HCT116 (cell line): ENCODE results near the gene C13orf46. TPM values are rescaled to one million over a fixed set of nuclear protein-coding genes. Genes with fewer than 3 reads are reported as not detected.

ENCODE experiments used
- ATAC-seq: fragments of 200-7000 bp; cut with Tn5 transposase; 2 replicates; pipeline ENCODE4 v1.9.1; 2020; ENCODE audit warnings: mild to moderate bottlenecking, moderate library complexity
- BruUV-seq: library from RNA; stranded (reverse); fragments of 400-500 nt; replicated peaks from 2 replicates; lab custom pipeline; 2021; lab: Mats Ljungman, UMichigan
- CTCF ChIA-PET: fragments of 300-600 bp; sonication (Branson Sonifier 250); formaldehyde crosslinking; loops from one replicate; lab custom pipeline; 2021; ENCODE audit warnings: antibody characterized with exemption; lab: Charles Lee
- POLR2A ChIA-PET: fragments of 300-600, 350-600 bp; sonication (Branson Sonifier 250); formaldehyde crosslinking; loops from one replicate; lab custom pipeline; 2021; ENCODE audit warnings: antibody characterized with exemption; lab: Charles Lee
- RAD21 ChIA-PET, 2 experiments: fragments of 300-600 bp; sonication (Branson Sonifier 250); formaldehyde crosslinking; loops; one replicate each; lab custom pipeline; 2023; ENCODE audit warnings: low total read pairs in 2 of 2; ENCODE audit not compliant: uncharacterized antibody in 2 of 2, unreplicated experiment in 2 of 2, low non-redundant PET in 1 of 2; lab: Charles Lee
- DNase-seq: peaks from one replicate; pipeline ENCODE4 v3.0.0-alpha.2; 2010; ENCODE audit warnings: low read depth, low spot score
- H2AFZ ChIP-seq: fragments of 200-600 bp; shearing (Covaris generic), sonication (generic); 2 replicates; pipeline ENCODE4 v1.6.1; 2017; ENCODE audit warnings: low read depth, mixed run types, mixed read lengths, antibody characterized with exemption, low read length; ENCODE audit not compliant: poor library complexity, severe bottlenecking
- H3K27ac ChIP-seq: 2 replicates; pipeline ENCODE4 v1.5.1; 2012; ENCODE audit warnings: low read depth, low read length
- H3K27me3 ChIP-seq: fragments of 200-600 bp; sonication (generic); 2 replicates; pipeline ENCODE4 v1.6.1; 2016; ENCODE audit warnings: mixed run types, low read length, mixed read lengths; ENCODE audit not compliant: insufficient read depth
- H3K36me3 ChIP-seq, 2 experiments: fragments of 200-500 bp in 1 of 2; fragments of 200-600 bp in 1 of 2; sonication (Bioruptor generic) in 1 of 2; sonication (generic) in 1 of 2; 2 replicates each; pipeline versions ENCODE4 v1.5.1 to v1.6.1; 2014 to 2016; ENCODE audit warnings: low read length in 2 of 2, inconsistent platforms in 1 of 2, mixed read lengths in 1 of 2, mixed run types in 1 of 2; ENCODE audit not compliant: insufficient read depth in 2 of 2, control insufficient read depth in 1 of 2
- H3K4me1 ChIP-seq, 2 experiments: fragments of 200-600 bp in 1 of 2; sonication (generic) in 1 of 2; 2 replicates each; pipeline versions ENCODE4 v1.5.1 to v1.6.1; 2012 to 2017; ENCODE audit warnings: low read length in 2 of 2, inconsistent platforms in 1 of 2, mild to moderate bottlenecking in 1 of 2, mixed read lengths in 1 of 2, mixed run types in 1 of 2, moderate library complexity in 1 of 2; ENCODE audit not compliant: insufficient read depth in 2 of 2, control insufficient read depth in 1 of 2
- H3K4me2 ChIP-seq: fragments of 200-600 bp; sonication (generic); 2 replicates; pipeline ENCODE4 v1.6.1; 2017; ENCODE audit warnings: mixed run types, low read length, mixed read lengths
- H3K4me3 ChIP-seq, 2 experiments: fragments of 200-600 bp in 1 of 2; sonication (generic) in 1 of 2; replicated peaks in 1 of 2; 2 replicates each; pipeline ENCODE4 v1.5.1; 2011 to 2016; ENCODE audit warnings: low read length in 2 of 2, control low read depth in 1 of 2, low read depth in 1 of 2, mild to moderate bottlenecking in 1 of 2, mixed read lengths in 1 of 2, mixed run types in 1 of 2
- H3K79me2 ChIP-seq: fragments of 200-600 bp; sonication (generic); 2 replicates; pipeline ENCODE4 v1.6.1; 2017; ENCODE audit warnings: mild to moderate bottlenecking, mixed run types, low read length, moderate library complexity, mixed read lengths; ENCODE audit not compliant: insufficient read depth
- H3K9ac ChIP-seq: fragments of 200-600 bp; sonication (generic); 2 replicates; pipeline ENCODE4 v1.6.1; 2016; ENCODE audit warnings: low read length, mixed read lengths
- H3K9me2 ChIP-seq: fragments of 200-600 bp; sonication (generic), shearing (Covaris generic); 2 replicates; pipeline ENCODE4 v1.6.1; 2017; ENCODE audit warnings: mixed run types, mild to moderate bottlenecking, moderate library complexity; ENCODE audit not compliant: insufficient read depth
- H3K9me3 ChIP-seq, 2 experiments: fragments of 200-500 bp in 1 of 2; fragments of 200-600 bp in 1 of 2; sonication (Bioruptor generic) in 1 of 2; sonication (generic) in 1 of 2; 2 replicates each; pipeline ENCODE4 v1.6.1; 2014 to 2017; ENCODE audit warnings: low read length in 2 of 2, mixed read lengths in 2 of 2, inconsistent platforms in 1 of 2, low read depth in 1 of 2, mild to moderate bottlenecking in 1 of 2, mixed run types in 1 of 2, moderate library complexity in 1 of 2; ENCODE audit not compliant: control insufficient read depth in 1 of 2, insufficient read depth in 1 of 2
- H4K20me1 ChIP-seq: fragments of 200-600 bp; sonication (generic), shearing (Covaris generic); 2 replicates; pipeline ENCODE4 v1.6.1; 2017; ENCODE audit warnings: mixed run types, mild to moderate bottlenecking, moderate library complexity; ENCODE audit not compliant: insufficient read depth
- ATF3 ChIP-seq: IDR thresholded peaks from 2 replicates; pipeline ENCODE4 v1.6.1; 2012
- CBX3 ChIP-seq: IDR thresholded peaks from 2 replicates; pipeline ENCODE4 v1.6.1; 2012; ENCODE audit warnings: low read depth
- CEBPB ChIP-seq: IDR thresholded peaks from 2 replicates; pipeline ENCODE4 v1.6.1; 2012; ENCODE audit warnings: low read depth
- EGR1 ChIP-seq: IDR thresholded peaks from 2 replicates; pipeline ENCODE4 v1.6.1; 2012; ENCODE audit warnings: low read depth
- ELF1 ChIP-seq: IDR thresholded peaks from 2 replicates; pipeline ENCODE4 v1.6.1; 2012; ENCODE audit warnings: low read depth, borderline replicate concordance
- EZH2 ChIP-seq: fragments of 200-600 bp; sonication (generic); IDR thresholded peaks from 2 replicates; pipeline ENCODE4 v1.6.1; 2017; ENCODE audit warnings: antibody characterized with exemption, mixed run types
- EZH2phosphoT487 ChIP-seq: fragments of 200-600 bp; IDR thresholded peaks from 2 replicates; pipeline ENCODE4 v1.6.1; 2018; ENCODE audit warnings: antibody characterized with exemption, borderline replicate concordance
- FOSL1 ChIP-seq: IDR thresholded peaks from 2 replicates; pipeline ENCODE4 v1.6.1; 2012; ENCODE audit warnings: low read depth
- JUND ChIP-seq: IDR thresholded peaks from 2 replicates; pipeline ENCODE4 v1.6.1; 2012
- MAX ChIP-seq: IDR thresholded peaks from 2 replicates; pipeline ENCODE4 v1.6.1; 2012
- POLR2A ChIP-seq: IDR thresholded peaks from 2 replicates; pipeline ENCODE4 v1.7.0; 2011; ENCODE audit warnings: borderline replicate concordance; ENCODE audit not compliant: insufficient read depth, insufficient read length; ENCODE audit errors: extremely low read depth
- POLR2AphosphoS5 ChIP-seq: IDR thresholded peaks from 2 replicates; pipeline ENCODE4 v1.6.1; 2011; ENCODE audit warnings: mild to moderate bottlenecking, low read depth, low read length, moderate library complexity
- RAD21 ChIP-seq: IDR thresholded peaks from 2 replicates; pipeline ENCODE4 v1.6.1; 2012; ENCODE audit warnings: low read depth, mild to moderate bottlenecking
- SIN3A ChIP-seq: IDR thresholded peaks from 2 replicates; pipeline ENCODE4 v1.6.1; 2012; ENCODE audit warnings: low read depth
- SP1 ChIP-seq: IDR thresholded peaks from 2 replicates; pipeline ENCODE4 v1.6.1; 2012; ENCODE audit warnings: low read depth
- SRF ChIP-seq: IDR thresholded peaks from 2 replicates; pipeline ENCODE4 v1.6.1; 2012; ENCODE audit warnings: low read depth
- ZNF274 ChIP-seq: fragments of 200-500 bp; sonication (Bioruptor generic); IDR thresholded peaks from 2 replicates; pipeline ENCODE4 v1.6.1; 2014; ENCODE audit warnings: mild to moderate bottlenecking, low read depth, low read length, inconsistent platforms
- intact Hi-C: fragments of 100-400 bp; cut with micrococcal nuclease; formaldehyde crosslinking; loops from 2 replicates; pipeline ENCODE4 v1.10.0; 2022
- total RNA-seq: library from RNA; stranded (reverse); gene quantifications from one replicate; pipeline ENCODE4 v1.2.1, GENCODE V29; 2021; ENCODE audit not compliant: unreplicated experiment
- TF ChIP-seq, protein P1 (sequence below), 3 experiments: fragments of 200-600 bp in 1 of 3; sonication (generic) in 1 of 3; IDR thresholded peaks in 2 of 3; conservative IDR thresholded peaks in 1 of 3; 2 replicates each; pipeline ENCODE4 v1.5.1; 2012 to 2017; ENCODE audit warnings: low read depth in 2 of 3, low read length in 2 of 3, antibody characterized with exemption in 1 of 3, borderline replicate concordance in 1 of 3, control low read depth in 1 of 3, mild to moderate bottlenecking in 1 of 3, mixed read lengths in 1 of 3, mixed run types in 1 of 3, moderate library complexity in 1 of 3; ENCODE audit not compliant: insufficient read depth in 1 of 3
- TF ChIP-seq, protein P2 (sequence below): IDR thresholded peaks from 2 replicates; pipeline ENCODE4 v1.6.1; 2012; ENCODE audit warnings: low read depth

The C13orf46 gene
- total RNA-seq, 1 experiment from 2014 or later, result 0.93 TPM

DNA sequence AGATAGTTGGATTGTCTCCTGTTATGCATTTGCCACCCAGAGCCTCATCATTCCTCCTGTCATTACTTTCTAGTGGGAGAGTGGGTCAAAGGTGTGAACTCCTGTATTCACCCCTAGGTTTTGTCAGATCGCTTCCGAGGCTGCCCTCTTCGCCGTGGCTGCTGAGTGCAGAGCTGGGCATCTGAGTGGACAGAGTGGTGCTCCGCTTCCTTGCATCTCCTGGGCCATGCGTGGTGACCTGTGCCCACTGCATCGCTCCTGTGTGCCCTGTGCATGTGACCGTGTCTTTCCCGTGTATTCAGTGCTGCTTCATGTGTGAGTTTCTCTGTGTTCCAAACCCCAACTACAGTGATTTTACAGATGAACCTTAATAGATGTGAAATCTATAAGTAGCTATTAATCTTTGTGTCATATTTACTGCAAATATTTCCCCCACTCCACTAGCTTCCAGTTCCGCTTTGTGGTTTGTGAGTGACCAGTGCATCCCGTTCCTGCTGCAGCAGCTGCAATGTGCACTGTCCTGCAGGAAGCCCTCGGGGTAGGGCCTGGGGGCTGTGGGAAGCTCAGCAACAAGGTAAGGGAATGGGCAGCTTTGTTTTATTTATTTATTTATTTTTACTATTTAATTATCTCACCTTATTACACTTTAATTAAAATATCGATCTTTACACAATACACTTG, 53.1 kb downstream of the C13orf46 start:
- Histone ChIP-seq H3K4me1 (no peaks in the 10 kb centered on the region), H3K27me3 (no peaks in the 10 kb centered on the region), H4K20me1 (no peaks in the 10 kb centered on the region), H3K9me3 (peaks cover 3 to 6% of the 10 kb centered on the region in 2 experiments; a peak in 1 of 4 replicates), H3K9ac (no peak overlapping the region), H3K79me2 (no peaks in the 10 kb centered on the region), H3K4me2 (no peak overlapping the region), H3K27ac (no peak overlapping the region), H2AFZ (no peak overlapping the region), H3K4me3 (no peak overlapping the region), H3K36me3 (no peaks in the 10 kb centered on the region), H3K9me2 (no peaks in the 10 kb centered on the region)
- ChIA-PET CTCF (no interaction called here), RAD21 (no interaction called here), POLR2A (no interaction called here)
- intact Hi-C loops, result no loop called here
- no peak for TF ChIP-seq EGR1
- no peak for TF ChIP-seq RAD21
- TF ChIP-seq ZNF274, result no peak
- TF ChIP-seq FOSL1, result no peak
- TF ChIP-seq EZH2, result no peak
- no peak for TF ChIP-seq CBX3
- TF ChIP-seq SRF, result no peak
- TF ChIP-seq CEBPB, result no peak
- TF ChIP-seq ELF1, result no peak
- no peak for TF ChIP-seq POLR2A
- TF ChIP-seq JUND, result no peak
- TF ChIP-seq ATF3, result no peak
- no peak for TF ChIP-seq SP1
- TF ChIP-seq POLR2AphosphoS5, result no peak
- TF ChIP-seq SIN3A, result no peak
- TF ChIP-seq MAX, result no peak
- TF ChIP-seq, protein P1, sequence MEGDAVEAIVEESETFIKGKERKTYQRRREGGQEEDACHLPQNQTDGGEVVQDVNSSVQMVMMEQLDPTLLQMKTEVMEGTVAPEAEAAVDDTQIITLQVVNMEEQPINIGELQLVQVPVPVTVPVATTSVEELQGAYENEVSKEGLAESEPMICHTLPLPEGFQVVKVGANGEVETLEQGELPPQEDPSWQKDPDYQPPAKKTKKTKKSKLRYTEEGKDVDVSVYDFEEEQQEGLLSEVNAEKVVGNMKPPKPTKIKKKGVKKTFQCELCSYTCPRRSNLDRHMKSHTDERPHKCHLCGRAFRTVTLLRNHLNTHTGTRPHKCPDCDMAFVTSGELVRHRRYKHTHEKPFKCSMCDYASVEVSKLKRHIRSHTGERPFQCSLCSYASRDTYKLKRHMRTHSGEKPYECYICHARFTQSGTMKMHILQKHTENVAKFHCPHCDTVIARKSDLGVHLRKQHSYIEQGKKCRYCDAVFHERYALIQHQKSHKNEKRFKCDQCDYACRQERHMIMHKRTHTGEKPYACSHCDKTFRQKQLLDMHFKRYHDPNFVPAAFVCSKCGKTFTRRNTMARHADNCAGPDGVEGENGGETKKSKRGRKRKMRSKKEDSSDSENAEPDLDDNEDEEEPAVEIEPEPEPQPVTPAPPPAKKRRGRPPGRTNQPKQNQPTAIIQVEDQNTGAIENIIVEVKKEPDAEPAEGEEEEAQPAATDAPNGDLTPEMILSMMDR (IDR thresholded peaks at IDR 0.05 in 2 of 3, conservative IDR thresholded peaks at IDR 0.05 in 1 of 3; ENCODE audit: borderline replicate concordance in 1 of 3, insufficient read depth in 1 of 3, low read depth in 2 of 3, low read length in 2 of 3), result no peak
- no peak for TF ChIP-seq EZH2phosphoT487
- TF ChIP-seq, protein P2, sequence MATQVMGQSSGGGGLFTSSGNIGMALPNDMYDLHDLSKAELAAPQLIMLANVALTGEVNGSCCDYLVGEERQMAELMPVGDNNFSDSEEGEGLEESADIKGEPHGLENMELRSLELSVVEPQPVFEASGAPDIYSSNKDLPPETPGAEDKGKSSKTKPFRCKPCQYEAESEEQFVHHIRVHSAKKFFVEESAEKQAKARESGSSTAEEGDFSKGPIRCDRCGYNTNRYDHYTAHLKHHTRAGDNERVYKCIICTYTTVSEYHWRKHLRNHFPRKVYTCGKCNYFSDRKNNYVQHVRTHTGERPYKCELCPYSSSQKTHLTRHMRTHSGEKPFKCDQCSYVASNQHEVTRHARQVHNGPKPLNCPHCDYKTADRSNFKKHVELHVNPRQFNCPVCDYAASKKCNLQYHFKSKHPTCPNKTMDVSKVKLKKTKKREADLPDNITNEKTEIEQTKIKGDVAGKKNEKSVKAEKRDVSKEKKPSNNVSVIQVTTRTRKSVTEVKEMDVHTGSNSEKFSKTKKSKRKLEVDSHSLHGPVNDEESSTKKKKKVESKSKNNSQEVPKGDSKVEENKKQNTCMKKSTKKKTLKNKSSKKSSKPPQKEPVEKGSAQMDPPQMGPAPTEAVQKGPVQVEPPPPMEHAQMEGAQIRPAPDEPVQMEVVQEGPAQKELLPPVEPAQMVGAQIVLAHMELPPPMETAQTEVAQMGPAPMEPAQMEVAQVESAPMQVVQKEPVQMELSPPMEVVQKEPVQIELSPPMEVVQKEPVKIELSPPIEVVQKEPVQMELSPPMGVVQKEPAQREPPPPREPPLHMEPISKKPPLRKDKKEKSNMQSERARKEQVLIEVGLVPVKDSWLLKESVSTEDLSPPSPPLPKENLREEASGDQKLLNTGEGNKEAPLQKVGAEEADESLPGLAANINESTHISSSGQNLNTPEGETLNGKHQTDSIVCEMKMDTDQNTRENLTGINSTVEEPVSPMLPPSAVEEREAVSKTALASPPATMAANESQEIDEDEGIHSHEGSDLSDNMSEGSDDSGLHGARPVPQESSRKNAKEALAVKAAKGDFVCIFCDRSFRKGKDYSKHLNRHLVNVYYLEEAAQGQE, result no peak
- ATAC-seq, result no peak
- DNase-seq, result no peak
- BruUV-seq, result no TSS peak
